ENCODE results near the gene JOSD1.

JOSD1 gene

DNA sequence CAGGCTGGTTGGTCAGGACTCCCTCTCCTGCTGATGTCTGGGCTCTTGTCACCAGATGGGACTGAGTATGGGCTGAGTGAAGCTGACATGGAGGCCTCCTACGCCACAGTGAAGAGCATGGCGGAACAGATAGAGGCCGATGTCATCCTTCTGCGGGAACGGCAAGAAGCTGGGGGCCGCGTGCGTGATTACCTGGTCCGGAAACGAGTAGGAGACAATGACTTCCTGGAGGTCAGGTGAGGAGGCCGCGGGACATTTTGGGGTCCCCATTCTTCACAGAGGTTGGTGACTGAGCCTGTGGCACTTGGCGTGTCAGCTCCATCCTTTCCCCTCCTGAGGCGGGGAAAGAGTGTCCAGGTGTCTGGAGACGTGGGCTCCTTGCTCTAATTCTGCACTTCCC, 15.1 kb upstream of the JOSD1 start:
- Histone ChIP-seq H3K79me2 (ENCODE audit: low read length) (peaks cover 92% of the 10 kb centered on the region), H4K20me1 (ENCODE audit: insufficient read depth, low read length) (peaks cover 56% of the 10 kb centered on the region), H3K9me2 (replicated peaks; ENCODE audit: insufficient read depth, low read length) (no peaks in the 10 kb centered on the region)

DNA sequence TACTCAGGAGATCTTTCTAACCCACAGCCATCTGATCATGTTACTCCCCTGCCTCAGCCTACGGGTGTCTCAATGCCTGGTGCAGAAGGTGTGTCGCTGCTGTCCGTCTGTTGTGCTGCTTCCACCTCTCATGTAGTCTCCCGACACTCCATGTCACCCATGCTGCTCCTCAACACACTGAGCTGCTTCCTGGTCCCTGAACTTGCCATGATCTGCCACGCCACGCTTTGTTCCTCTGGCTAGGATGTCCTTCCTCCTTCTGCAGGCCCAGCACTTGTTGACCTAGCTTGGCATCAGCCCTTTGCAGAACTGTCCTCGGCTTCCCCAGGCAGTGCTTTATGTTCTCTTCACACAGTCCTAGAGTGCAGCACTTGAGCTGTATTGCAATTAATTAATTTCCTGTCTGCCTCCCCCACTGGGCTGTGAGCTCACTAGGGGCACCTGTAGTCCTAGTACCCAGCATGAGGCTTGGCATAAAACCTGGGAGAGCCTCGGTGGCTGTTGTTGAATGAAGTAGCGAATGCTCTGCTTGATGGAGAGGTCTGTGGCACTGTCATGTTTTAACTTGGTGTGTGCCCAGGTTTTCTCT, 14.5 kb upstream of the JOSD1 start:
- Histone ChIP-seq H3K79me2 (ENCODE audit: low read length) (peaks cover 92% of the 10 kb centered on the region), H3F3A (ENCODE audit: insufficient read depth, low read length) (no peaks in the 10 kb centered on the region), H4K20me1 (ENCODE audit: insufficient read depth, low read length) (peaks cover 61% of the 10 kb centered on the region), H3K4me1 (ENCODE audit: low read length) (peaks cover 2% of the 10 kb centered on the region; the same call in 1 of the 2 replicates), H3K4me3 (ENCODE audit: low read length) (no peak overlapping the region), H3K4me2 (ENCODE audit: low read depth, low read length) (no peak overlapping the region), H3K9ac (ENCODE audit: low read length) (no peak overlapping the region), H3K9me2 (replicated peaks; ENCODE audit: insufficient read depth, low read length) (no peaks in the 10 kb centered on the region), H2AFZ (ENCODE audit: low read length) (no peak overlapping the region), H3K27me3 (replicated peaks; ENCODE audit: insufficient read depth, low read length) (no peaks in the 10 kb centered on the region), H3K27ac (ENCODE audit: low read length) (no peak overlapping the region), H3K9me3 (replicated peaks; ENCODE audit: insufficient read depth, low read length) (no peaks in the 10 kb centered on the region), H3K36me3 (replicated peaks; ENCODE audit: insufficient read depth, low read length) (peaks cover 8% of the 10 kb centered on the region; the same call in 1 of the 2 replicates)
- TF ChIP-seq, protein P1, sequence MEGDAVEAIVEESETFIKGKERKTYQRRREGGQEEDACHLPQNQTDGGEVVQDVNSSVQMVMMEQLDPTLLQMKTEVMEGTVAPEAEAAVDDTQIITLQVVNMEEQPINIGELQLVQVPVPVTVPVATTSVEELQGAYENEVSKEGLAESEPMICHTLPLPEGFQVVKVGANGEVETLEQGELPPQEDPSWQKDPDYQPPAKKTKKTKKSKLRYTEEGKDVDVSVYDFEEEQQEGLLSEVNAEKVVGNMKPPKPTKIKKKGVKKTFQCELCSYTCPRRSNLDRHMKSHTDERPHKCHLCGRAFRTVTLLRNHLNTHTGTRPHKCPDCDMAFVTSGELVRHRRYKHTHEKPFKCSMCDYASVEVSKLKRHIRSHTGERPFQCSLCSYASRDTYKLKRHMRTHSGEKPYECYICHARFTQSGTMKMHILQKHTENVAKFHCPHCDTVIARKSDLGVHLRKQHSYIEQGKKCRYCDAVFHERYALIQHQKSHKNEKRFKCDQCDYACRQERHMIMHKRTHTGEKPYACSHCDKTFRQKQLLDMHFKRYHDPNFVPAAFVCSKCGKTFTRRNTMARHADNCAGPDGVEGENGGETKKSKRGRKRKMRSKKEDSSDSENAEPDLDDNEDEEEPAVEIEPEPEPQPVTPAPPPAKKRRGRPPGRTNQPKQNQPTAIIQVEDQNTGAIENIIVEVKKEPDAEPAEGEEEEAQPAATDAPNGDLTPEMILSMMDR (IDR thresholded peaks at IDR 0.05; ENCODE audit: low read length), result no peak
- TF ChIP-seq EZH2phosphoT487 (IDR thresholded peaks at IDR 0.05; ENCODE audit: low read length) (no peak), EZH2 (optimal IDR thresholded peaks at IDR 0.05; ENCODE audit: low read depth, low read length) (no peak)
- no peak for DNase-seq

More for the DNA sequence above, 15.1 kb upstream of the JOSD1 start:
- DNase-seq, result no peak
- H3K4me3 ChIP-seq (ENCODE audit: low read length), result no peak overlapping the region
- no peaks in the 10 kb centered on the region for H3F3A ChIP-seq (ENCODE audit: insufficient read depth, low read length)
- no peak overlapping the region for H3K4me2 ChIP-seq (ENCODE audit: low read depth, low read length)
- no peak overlapping the region for H2AFZ ChIP-seq (ENCODE audit: low read length)
- H3K4me1 ChIP-seq (ENCODE audit: low read length), result no peaks in the 10 kb centered on the region
- H3K36me3 ChIP-seq (replicated peaks; ENCODE audit: insufficient read depth, low read length), result peaks cover 7% of the 10 kb centered on the region; the same call in 1 of the 2 replicates
- TF ChIP-seq EZH2 (optimal IDR thresholded peaks at IDR 0.05; ENCODE audit: low read depth, low read length) (no peak), EZH2phosphoT487 (IDR thresholded peaks at IDR 0.05; ENCODE audit: low read length) (no peak)
- TF ChIP-seq, protein P1 (IDR thresholded peaks at IDR 0.05; ENCODE audit: low read length), result no peak
- H3K27ac ChIP-seq (ENCODE audit: low read length), result no peak overlapping the region
- H3K9ac ChIP-seq (ENCODE audit: low read length), result no peak overlapping the region
- no peaks in the 10 kb centered on the region for H3K27me3 ChIP-seq (replicated peaks; ENCODE audit: insufficient read depth, low read length)
- no peaks in the 10 kb centered on the region for H3K9me3 ChIP-seq (replicated peaks; ENCODE audit: insufficient read depth, low read length)

DNA sequence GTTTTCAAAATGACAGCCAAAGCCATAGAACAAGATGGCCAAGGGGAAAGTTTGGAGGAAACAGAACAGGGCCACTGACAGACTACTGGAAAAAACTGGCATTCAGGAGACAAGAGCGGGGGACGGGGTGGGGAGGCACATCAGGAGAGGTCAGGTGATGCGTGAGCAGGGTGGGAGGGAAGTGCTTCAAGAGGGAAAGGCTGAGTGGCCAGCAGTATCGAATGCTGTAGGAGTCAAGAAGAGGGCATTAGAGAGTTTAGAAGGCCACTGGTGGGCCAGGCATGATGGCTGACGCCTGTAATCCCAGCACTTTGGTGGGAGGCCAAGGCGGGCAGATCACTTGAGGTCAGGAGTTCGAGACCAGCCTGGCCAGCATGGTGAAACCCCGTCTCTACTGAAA, 13.2 kb upstream of the JOSD1 start:
- Histone ChIP-seq H3K9me2 (replicated peaks; ENCODE audit: insufficient read depth, low read length) (no peaks in the 10 kb centered on the region), H3F3A (ENCODE audit: insufficient read depth, low read length) (no peaks in the 10 kb centered on the region), H3K4me1 (ENCODE audit: low read length) (peaks cover 14% of the 10 kb centered on the region), H2AFZ (ENCODE audit: low read length) (no peak overlapping the region), H3K9ac (ENCODE audit: low read length) (no peak overlapping the region), H3K4me2 (ENCODE audit: low read depth, low read length) (no peak overlapping the region), H4K20me1 (ENCODE audit: insufficient read depth, low read length) (peaks cover 70% of the 10 kb centered on the region), H3K79me2 (ENCODE audit: low read length) (peaks cover 98% of the 10 kb centered on the region), H3K9me3 (replicated peaks; ENCODE audit: insufficient read depth, low read length) (no peaks in the 10 kb centered on the region), H3K27ac (ENCODE audit: low read length) (no peak overlapping the region), H3K4me3 (ENCODE audit: low read length) (no peak overlapping the region), H3K27me3 (replicated peaks; ENCODE audit: insufficient read depth, low read length) (no peaks in the 10 kb centered on the region), H3K36me3 (replicated peaks; ENCODE audit: insufficient read depth, low read length) (peaks cover 11% of the 10 kb centered on the region; the same call in 1 of the 2 replicates)
- DNase-seq, result no peak
- TF ChIP-seq EZH2 (optimal IDR thresholded peaks at IDR 0.05; ENCODE audit: low read depth, low read length) (no peak), EZH2phosphoT487 (IDR thresholded peaks at IDR 0.05; ENCODE audit: low read length) (no peak)
- TF ChIP-seq, protein P1 (IDR thresholded peaks at IDR 0.05; ENCODE audit: low read length), result no peak

All from MM.1S (cell line).